GM20000 (cell line): Measurements from ENCODE around the gene SASH1.

ENCODE experiments used
- DNase-seq: peaks from one replicate; pipeline ENCODE4 v3.0.0; 2012; ENCODE audit warnings: low spot score
- TF ChIP-seq, protein P1 (sequence below): IDR thresholded peaks from 2 replicates; pipeline ENCODE4 v1.5.1; 2012; ENCODE audit warnings: mild to moderate bottlenecking, control low read depth; ENCODE audit errors: extremely low read depth, missing control alignments

Gene SASH1

DNA sequence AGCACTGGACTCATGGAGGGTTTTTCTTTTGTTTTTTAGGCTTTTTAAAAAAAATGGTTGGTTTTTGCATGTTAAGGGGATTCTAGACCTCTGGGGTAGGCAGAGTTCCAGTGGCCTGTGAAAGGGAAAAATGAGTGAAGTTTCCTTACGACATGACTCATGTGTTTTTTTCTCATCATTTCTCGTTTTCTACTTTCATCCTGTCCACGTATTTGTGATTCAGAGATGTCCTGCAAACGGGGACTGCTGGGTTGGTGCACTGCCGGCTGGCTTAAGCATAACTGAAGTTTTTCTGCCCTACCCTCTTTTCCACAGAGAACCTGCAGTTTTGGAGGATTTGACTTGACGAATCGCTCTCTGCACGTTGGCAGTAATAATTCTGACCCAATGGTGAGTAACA, 182.3 kb downstream of the SASH1 start:
- TF ChIP-seq, protein P1, sequence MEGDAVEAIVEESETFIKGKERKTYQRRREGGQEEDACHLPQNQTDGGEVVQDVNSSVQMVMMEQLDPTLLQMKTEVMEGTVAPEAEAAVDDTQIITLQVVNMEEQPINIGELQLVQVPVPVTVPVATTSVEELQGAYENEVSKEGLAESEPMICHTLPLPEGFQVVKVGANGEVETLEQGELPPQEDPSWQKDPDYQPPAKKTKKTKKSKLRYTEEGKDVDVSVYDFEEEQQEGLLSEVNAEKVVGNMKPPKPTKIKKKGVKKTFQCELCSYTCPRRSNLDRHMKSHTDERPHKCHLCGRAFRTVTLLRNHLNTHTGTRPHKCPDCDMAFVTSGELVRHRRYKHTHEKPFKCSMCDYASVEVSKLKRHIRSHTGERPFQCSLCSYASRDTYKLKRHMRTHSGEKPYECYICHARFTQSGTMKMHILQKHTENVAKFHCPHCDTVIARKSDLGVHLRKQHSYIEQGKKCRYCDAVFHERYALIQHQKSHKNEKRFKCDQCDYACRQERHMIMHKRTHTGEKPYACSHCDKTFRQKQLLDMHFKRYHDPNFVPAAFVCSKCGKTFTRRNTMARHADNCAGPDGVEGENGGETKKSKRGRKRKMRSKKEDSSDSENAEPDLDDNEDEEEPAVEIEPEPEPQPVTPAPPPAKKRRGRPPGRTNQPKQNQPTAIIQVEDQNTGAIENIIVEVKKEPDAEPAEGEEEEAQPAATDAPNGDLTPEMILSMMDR, result no peak

DNA sequence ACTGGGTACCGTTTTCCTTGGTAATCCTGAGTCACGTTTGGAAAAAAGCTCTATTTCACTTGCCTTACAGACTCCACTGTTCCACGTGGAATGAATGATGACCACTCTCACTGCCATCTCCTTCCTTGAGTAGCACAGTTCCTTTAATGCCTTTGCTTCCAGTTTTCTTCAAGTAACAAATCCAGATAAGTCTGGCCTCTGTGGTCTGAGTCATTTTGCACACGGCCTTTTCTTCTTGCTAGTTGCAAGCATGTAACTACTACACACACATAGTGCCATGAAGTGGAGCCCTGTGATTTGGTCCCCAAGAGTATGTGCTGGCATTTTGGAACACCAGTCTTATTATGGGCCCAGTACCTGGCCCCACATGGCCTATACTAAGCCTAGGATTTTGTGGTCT, 182.8 kb downstream of the SASH1 start:
- TF ChIP-seq, protein P1, result no peak
- no peak for DNase-seq

More for the DNA sequence above, 182.3 kb downstream of the SASH1 start:
- no peak for DNase-seq

DNA sequence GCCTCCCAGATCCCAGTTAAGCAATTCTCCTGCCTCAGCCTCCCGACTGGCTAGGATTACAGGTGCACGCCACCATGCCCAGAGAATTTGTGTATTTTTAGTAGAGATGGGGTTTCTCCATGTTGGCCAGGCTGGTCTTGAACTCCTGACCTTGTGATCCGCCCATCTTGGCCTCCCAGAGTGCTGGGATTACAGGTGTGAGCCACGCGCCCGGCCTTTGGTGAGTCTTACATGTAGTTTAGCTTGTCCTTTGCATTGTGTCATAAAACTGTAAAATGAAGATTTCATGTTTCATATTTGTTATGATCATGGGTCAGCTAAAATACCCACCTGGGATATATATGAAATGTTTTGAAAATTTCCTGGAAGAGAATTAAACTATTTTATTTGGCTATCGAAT, 183.5 kb downstream of the SASH1 start:
- DNase-seq, result no peak
- TF ChIP-seq, protein P1, result no peak

DNA sequence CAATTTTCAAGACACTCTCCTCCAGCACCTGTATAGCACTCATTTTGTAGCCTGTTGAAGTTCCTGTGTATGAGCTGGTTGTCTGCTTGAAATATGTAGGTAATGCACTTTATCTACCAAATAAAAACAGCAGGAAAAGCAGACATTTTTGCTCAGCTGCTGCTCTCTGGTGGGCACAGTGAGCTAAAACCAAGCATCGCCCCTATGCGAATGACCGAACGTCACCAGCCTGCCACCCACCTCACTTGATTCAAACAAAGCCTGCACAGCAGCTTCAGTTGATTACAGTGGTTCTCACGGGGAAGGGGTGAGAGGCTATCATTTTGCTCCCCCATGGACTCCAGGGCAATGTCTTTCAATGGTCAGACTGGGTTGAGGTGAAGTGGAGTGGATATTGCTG, 185.7 kb downstream of the SASH1 start:
- no peak for DNase-seq
- TF ChIP-seq, protein P1, result no peak

DNA sequence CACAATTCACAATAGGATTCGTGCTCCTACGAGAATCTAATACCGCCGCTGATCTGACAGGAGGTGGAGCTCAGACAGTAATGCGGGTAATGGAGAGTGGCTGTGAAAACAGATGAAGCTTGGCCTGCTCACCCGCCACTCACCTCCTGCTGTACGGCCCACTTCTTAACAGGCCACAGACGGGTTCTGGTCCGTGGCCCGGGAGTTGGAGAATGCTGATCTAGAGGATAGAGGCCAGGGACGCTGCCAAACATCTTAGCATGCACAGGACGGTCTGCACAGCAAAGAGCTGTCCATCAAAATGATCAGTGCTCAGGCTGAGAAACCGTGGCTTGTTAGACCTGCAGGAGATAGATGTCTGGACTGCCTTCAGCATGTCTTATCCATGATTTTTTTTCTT, 186.4 kb downstream of the SASH1 start:
- TF ChIP-seq, protein P1, result no peak
- no peak for DNase-seq

DNA sequence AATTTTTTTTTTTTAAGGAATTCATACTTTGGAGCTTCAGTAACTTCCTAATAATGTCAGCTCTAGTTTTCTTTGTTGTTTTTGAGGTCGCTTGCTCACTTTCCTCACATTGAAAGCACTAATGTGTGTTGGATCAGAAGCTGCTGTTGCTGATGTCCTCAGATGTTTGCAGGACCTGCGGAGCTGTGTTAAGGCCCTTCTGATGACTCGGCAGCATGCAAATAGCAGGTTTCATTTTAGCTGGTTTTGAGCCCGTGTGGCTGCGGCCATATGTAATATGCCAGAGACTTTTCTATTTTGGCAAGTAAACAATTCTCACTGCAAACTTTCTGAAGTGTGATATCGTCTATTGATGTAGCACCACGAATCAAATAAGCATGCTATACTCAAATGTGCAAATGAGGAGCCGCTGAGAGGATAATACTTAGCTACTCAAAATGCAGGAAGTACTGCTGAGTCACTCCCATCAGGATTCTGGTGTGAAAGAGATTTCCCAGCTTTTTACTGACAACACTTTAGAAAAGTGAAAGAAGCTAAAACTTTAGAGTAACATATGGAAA, 187.8 kb downstream of the SASH1 start:
- DNase-seq, result peak; percentile 32

DNA sequence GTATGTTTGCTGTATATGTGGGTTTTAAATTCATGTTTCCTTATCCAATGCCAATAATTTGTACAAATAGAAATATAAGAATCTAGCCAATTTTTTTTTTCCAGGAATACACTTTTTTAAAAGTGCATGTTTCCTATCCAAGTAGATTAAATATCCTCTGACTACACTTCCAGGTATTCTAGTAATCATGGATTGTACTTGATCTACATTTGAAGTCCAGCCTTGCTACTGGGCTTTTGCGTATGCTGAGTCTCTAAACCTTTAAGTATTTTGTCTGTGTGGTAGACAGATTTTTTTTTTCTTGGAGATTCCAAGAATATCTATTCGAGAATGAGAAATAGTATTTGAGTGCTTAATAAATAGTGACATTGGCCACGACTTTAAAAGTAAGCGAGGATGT, 188.3 kb downstream of the SASH1 start:
- DNase-seq, result no peak
- TF ChIP-seq, protein P1, result no peak

More for the DNA sequence above, 187.8 kb downstream of the SASH1 start:
- TF ChIP-seq, protein P1, result no peak
